GM11168 (cell line): ENCODE data around the gene PCDH9.
"Not testable (repeated sequence)": the region's sequence is repeated elsewhere in the genome, so short reads cannot be mapped to it uniquely, and the experiment has no call there.

Experiments
- in situ Hi-C: fragments of 300-500 bp; cut with MboI; formaldehyde crosslinking; loops from one replicate; pipeline ENCODE4 v1.12.0; 2022; ENCODE audit warnings: low sequenced_read_pairs; ENCODE audit not compliant: unreplicated experiment

Gene PCDH9

GRCh38 chr13:66343224-66343828, 886.8 kb downstream of the PCDH9 start:
- in situ Hi-C loops = no loop called here

- in situ Hi-C loops = no loop called here
These were observed 888.3 kb downstream of the PCDH9 start for GRCh38 chr13:66341635-66342377.

- in situ Hi-C loops = no loop called here
These were observed 890.9 kb downstream of the PCDH9 start for GRCh38 chr13:66339214-66339613.

- in situ Hi-C loops = no loop called here
These were observed 891.6 kb downstream of the PCDH9 start for GRCh38 chr13:66338542-66338941.

DNA sequence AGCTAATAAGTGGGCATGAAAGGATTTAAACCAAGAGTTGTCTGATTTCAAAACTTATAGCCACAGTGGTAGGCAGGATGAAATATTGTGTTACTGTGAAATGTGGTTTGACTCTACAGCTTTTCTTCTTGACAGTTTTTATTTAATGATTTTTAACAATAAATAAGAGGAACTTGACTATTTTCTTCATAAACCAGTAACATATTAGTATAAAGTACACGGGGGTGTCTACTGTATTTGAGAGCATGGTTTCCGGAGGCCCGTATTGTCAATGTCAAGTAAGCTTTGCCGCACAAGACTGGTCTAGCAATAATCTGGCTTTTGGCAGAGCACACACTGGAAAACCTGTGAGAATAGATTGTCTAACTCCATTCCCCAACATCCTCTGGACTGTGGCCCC, 894.5 kb downstream of the PCDH9 start:
- in situ Hi-C loops = no loop called here

GRCh38 chr13:66329988-66330451, 900.1 kb downstream of the PCDH9 start:
- in situ Hi-C loops = no loop called here

- in situ Hi-C loops = no loop called here
These were observed 901.7 kb downstream of the PCDH9 start for GRCh38 chr13:66328476-66328875.

- in situ Hi-C loops = no loop called here
These were observed 906.3 kb downstream of the PCDH9 start for GRCh38 chr13:66323745-66324347.

GRCh38 chr13:66322936-66323335, 907.2 kb downstream of the PCDH9 start:
- in situ Hi-C loops = no loop called here

DNA sequence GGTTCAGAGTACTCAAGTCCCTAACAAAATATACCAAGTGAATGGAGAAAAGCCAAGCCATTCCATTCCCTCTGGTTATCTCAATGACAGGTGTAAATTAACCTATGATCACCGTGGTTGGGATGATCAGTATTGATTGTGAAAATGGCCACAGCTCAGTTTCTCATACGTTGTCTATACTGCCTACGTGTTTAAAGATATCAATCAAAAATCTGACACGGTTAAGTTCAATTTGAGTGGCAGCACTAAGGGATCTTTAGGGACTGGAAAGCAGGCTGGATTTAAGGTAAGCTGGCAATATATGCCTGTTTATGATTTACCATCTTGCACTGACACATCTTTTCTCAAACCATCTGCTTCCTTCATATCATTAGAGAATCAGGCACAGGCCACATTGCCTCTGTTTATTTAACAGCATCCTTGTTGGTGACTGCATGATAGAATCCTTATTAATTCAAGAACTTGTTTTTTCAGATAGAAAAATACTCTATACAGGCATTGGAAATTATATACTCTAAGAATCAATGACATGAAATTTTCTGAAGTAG, 907.9 kb downstream of the PCDH9 start:
- in situ Hi-C loops = no loop called here

DNA sequence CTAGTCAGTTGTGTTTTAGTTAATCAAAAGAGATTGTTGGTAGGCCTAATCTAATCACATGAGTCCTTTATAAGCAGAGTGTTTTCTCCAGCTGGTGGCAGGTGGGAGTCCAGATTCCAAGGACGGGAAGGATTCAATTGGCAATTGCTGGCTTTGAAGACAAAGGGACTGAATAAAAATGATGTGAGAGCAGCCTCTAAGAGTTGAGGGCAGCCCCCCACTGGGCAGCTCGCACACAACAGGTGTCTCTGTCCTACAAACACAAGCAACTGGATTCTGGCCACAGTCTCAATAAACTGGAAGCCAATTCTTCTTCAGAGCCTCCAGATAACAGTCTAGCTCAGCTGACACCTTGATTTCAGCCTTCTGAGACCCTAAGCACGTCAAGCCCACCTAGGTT, 915.2 kb downstream of the PCDH9 start:
- in situ Hi-C loops = no loop called here

- in situ Hi-C loops = no loop called here
These were observed 916.7 kb downstream of the PCDH9 start for GRCh38 chr13:66313413-66313812.

GRCh38 chr13:66312312-66313087, 917.6 kb downstream of the PCDH9 start:
- in situ Hi-C loops = no loop called here

GRCh38 chr13:66305961-66306617, 924.0 kb downstream of the PCDH9 start:
- in situ Hi-C loops = no loop called here

GRCh38 chr13:66301482-66301881, 928.7 kb downstream of the PCDH9 start:
- in situ Hi-C loops = no loop called here

GRCh38 chr13:66301006-66301405, 929.1 kb downstream of the PCDH9 start:
- in situ Hi-C loops = no loop called here

- in situ Hi-C loops = no loop called here
These were observed 933.3 kb downstream of the PCDH9 start for GRCh38 chr13:66296875-66297274.

DNA sequence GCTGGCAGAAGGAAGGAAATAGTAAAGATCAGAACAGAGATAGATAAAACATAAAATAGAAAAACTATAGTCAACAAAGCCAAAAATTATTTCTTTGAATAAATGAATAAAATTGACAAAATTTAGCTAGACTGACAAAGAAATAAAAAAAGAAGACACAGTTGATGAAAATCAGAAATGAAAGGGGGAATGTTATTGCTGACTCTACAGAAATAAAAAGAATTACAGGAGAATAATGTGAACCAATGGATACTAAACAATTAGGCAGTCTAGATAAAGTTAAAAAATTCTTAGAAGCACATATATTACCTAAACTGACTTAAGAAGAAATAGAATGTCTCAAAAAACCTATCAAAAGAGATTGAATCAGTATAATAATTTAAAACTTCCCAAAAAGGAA, 933.8 kb downstream of the PCDH9 start:
- in situ Hi-C loops = no loop called here

DNA sequence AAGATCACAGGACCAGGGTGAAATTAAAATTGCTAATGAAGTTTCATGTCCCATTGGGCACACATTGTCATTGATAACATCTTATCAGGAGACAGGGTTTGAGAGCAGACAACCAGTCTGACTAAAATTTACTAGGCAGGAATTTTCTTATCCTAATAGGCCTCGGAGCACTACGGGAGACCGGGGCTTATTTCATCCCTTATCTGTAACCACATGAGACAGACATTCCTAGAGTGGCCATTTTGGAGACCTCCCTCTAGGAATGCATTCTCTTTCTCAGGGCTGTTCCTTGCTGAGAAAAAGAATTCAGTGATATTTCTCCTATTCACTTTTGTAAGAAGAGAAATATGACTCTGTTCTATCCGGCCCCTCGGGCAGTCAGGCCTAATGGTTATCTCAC, 943.3 kb downstream of the PCDH9 start:
- in situ Hi-C loops = not testable (repeated sequence)

DNA sequence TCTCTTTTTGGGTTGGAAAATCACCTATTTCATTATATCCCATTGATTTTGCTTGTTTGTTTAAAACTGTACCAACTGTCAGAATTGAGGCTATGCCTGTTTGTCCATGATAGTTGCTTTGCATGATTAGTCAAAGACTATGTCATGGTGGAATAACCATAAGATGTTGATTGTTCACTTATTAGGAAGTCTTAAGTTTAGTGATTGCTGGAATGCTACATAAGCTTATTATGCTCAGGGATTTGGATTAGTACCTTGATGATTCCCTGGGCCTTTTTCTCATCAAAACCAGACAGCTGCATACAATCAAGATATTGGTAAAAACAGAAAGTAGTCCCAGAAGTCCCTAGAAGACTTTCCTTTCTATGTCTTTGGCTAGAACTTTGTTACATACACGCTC, 954.7 kb downstream of the PCDH9 start:
- in situ Hi-C loops = no loop called here
